IMR-90 (cell line): ENCODE measurements around the gene NEURL4. TPM values are rescaled to one million over a fixed set of nuclear protein-coding genes. Genes with fewer than 3 reads are reported as not detected.

Experiments
- BHLHE40 ChIP-seq: fragments of 150-350 bp; IDR thresholded peaks from 2 replicates; pipeline ENCODE4 v1.6.1; 2016; ENCODE audit warnings: mild to moderate bottlenecking, low read depth, low read length
- MAZ ChIP-seq: IDR thresholded peaks from 2 replicates; pipeline ENCODE4 v1.6.1; 2012; ENCODE audit warnings: low read depth, mild to moderate bottlenecking, low read length, improper control_type of control experiment, moderate library complexity, borderline replicate concordance
- POLR2A ChIP-seq: IDR thresholded peaks from 2 replicates; pipeline ENCODE4 v1.6.1; 2012; ENCODE audit warnings: mild to moderate bottlenecking, low read depth, low read length
- RAD21 ChIP-seq: IDR thresholded peaks from 2 replicates; pipeline ENCODE4 v1.6.1; 2012; ENCODE audit warnings: low read length, improper control_type of control experiment
- RCOR1 ChIP-seq: IDR thresholded peaks from 2 replicates; pipeline ENCODE4 v1.6.1; 2012; ENCODE audit warnings: mild to moderate bottlenecking, low read length, improper control_type of control experiment; ENCODE audit not compliant: insufficient replicate concordance
- polyA plus RNA-seq, 3 experiments: library from polyadenylated mRNA; depleted of rRNA; stranded (reverse); fragments of >200 nt; gene quantifications; 2 replicates each; pipeline ENCODE4 v1.2.3, GENCODE V29; 2012; ENCODE audit warnings: low replicate concordance in 1 of 3
- total RNA-seq: library from RNA; depleted of rRNA; stranded (reverse); fragments of >200 nt; gene quantifications from 2 replicates; pipeline ENCODE4 v1.2.3, GENCODE V29; 2012
- TF ChIP-seq, protein P1 (sequence below): fragments of 150-350 bp; IDR thresholded peaks from 2 replicates; pipeline ENCODE4 v1.6.1; 2017; ENCODE audit warnings: mild to moderate bottlenecking, antibody characterized with exemption, low read length, low read depth

Gene NEURL4
- total and polyA plus RNA-seq, 2 of the 4 experiments (the other 2 are of a cell fraction) = 8.4 to 23.3 TPM

DNA sequence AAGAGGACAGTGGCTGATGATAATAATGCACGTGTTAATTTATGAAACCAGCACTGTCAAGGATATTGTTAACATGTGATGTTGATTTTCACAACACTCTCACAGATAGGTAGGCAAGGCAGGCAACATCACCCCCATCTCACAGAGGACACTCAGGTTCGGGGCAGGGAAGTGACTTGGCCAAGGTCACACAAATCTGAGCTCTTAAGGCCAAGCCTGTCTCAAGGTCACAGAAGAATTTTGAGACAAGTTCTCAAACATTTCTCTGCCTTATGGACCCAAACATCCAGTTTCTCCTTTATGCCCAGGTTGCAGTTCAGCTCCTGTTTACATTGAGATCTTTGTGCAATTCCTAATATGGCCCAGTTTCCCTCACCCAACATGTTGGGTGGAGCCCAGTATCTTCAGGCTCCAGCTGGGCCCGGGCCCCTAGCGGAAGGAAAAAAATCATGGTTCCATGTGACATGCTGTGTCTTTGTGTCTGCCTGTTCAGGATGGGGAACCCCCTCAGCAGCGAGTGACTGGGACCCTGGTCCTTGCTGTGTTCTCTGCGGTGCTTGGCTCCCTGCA lies 46.3 kb downstream of the NEURL4 start (continued):
- TF ChIP-seq RCOR1 = no peak
- TF ChIP-seq, protein P1, sequence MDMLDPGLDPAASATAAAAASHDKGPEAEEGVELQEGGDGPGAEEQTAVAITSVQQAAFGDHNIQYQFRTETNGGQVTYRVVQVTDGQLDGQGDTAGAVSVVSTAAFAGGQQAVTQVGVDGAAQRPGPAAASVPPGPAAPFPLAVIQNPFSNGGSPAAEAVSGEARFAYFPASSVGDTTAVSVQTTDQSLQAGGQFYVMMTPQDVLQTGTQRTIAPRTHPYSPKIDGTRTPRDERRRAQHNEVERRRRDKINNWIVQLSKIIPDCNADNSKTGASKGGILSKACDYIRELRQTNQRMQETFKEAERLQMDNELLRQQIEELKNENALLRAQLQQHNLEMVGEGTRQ = no peak
- TF ChIP-seq BHLHE40 = no peak
- TF ChIP-seq MAZ = no peak
- no peak for TF ChIP-seq POLR2A
- TF ChIP-seq RAD21 = no peak
